DMS153 treated with DMSO at 0.1 percent for 48 hours (cell line): Measurements from ENCODE around the gene ERBB4.

Experiments
- DNase-seq: peaks from one replicate; lab custom pipeline; 2025; ENCODE audit not compliant: unreplicated experiment; lab: John Stamatoyannopoulos, UW

The ERBB4 gene

DNA sequence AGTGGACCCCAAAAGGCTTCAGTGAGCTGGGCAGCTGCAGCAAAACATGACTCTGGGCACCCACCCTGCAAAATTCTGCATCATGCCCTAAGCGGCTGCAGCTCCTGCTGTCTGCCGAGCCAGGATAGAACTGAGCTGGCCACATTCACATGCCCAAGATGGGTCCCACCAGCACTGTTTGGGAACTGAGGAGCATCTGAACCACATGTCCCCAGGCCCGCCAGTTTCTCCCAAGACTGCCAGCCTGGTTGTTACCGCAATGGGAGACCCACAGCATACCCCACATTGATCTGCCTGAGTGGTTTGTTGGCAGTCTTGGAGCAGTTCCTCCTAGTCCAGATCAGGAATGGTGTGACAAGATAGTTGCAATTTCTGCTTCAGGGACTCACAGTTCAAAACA is 1035.4 kb downstream of the ERBB4 start:
- DNase-seq: no peak

DNA sequence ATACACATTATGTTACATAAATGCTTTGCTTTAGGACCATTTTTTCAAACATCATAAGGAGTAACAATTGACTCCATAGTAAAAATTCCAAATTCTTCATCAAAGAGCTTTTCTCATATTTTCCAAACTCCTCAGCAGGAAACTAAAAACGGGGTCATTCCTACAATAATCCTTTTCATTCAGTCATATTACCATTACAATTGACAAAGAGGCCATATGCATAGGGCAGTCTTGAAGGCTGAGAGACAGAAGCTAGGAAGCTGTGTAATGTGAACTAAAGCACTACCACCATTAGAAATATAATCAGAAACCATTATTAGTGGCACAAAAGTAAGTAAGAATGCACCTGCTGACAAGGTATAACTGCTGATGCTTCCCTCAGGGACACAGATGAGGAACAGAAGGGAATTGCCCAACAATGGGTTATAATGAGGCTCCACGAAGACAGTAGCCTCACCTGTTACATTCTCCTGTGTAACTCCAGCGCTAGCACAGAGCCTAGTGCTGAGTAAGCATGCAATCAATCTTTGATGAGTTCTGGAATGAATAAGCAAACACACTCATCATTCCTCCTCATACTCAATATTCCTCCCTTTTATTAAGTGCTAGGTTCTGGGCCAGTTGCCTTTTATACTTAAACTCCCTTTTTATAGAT is 1039.9 kb downstream of the ERBB4 start:
- DNase-seq: no peak

DNA sequence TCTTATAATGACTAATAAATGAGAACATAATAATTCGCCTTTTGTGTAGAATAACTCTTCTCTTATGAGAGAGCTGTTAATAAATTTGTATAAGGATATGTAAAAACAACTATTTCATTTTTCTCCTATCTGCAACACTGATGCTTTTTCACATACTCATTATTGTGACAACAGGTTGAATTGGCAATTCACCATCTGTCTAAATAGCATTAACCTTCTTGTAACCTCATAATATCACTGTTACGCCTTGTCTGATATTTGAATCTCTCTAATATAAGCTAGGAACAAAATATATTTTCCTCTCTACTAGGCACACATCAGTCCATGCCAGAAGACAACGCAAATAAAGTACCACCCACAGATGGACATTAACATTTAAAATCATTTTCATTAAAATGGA is 1043.3 kb downstream of the ERBB4 start:
- no peak for DNase-seq

DNA sequence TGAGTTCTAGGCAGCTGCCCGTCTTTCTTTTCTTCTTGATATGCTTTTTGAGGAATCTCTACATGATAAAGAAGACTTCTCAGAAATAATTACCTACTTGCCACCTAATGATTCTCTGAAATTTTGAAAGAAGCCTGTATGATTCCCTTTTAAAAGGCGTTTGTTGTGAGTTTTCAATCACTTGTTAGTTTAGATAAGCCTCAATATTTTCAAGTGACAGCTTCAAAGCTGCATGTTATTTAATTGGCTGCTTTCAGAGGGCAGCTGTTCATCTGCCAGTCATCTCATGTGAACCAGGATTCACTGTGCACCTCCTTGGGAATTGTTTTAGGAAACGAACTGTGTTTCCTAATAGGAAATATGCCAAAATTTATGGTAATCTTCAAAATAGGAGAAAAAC is 1044.1 kb downstream of the ERBB4 start:
- DNase-seq: no peak

DNA sequence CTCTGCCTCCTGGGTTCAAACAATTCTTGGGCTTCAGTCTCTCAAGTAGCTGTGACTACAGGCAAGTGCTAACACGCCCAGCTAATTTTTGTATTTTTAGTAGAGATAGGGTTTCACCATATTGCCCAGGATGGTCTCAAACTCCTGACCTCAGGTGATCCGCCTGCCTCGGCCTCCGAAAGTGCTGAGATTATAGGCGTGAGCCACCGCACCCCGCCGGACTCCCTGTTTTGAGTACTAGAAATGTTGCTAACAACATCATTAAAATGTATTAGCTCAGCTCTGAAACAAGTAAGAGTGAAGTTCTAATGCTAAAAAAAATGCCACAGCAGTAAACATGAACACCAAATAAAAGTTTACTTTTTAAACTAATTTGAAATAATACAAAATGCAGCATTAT is 1044.5 kb downstream of the ERBB4 start:
- DNase-seq: no peak

DNA sequence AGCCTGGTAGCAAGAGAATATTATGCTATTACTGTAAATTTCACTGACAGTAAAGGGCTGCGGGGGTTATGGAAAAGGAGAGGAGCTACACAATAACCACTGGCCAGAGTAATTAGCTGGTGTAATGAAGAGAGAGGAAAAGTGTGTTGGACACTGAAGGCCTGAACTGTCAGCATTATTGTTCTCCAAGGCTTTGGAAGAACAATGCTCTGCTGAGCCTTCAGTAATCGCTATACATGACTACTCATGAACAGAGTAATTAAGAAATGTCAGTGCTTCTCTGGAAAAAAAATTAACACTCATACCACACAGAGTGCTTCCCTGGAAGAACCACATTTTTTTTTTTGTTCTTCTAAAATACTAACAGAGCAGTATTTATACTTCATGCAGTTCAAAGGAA is 1050.9 kb downstream of the ERBB4 start:
- no peak for DNase-seq

DNA sequence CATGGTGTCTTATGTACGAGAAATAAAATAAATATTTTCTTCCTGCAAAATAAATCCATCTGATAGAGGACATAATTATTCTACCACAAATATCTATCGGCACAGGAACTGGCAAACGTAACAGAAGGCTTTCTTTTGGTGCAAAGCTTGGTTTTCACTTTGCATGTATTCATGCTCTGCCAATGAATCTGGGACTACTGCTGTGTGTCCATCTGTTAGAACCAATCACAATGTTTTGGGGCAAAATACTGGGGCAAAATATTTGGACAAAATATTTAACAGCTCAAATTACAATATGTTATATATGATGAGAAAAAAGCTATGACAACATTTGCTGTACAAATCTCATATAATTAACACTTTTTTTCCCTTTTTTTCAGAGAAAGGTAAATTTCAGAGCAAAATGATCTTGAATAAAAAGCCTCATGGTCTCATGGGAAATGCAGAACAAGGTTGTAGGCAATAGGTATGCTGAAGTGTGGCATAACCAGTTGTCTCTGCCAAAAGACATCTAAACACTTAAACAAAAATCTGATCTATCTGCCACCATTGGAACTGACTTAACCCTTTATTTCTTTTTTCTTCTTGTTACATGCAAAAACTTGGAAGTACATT is 1059.0 kb downstream of the ERBB4 start:
- DNase-seq: no peak

DNA sequence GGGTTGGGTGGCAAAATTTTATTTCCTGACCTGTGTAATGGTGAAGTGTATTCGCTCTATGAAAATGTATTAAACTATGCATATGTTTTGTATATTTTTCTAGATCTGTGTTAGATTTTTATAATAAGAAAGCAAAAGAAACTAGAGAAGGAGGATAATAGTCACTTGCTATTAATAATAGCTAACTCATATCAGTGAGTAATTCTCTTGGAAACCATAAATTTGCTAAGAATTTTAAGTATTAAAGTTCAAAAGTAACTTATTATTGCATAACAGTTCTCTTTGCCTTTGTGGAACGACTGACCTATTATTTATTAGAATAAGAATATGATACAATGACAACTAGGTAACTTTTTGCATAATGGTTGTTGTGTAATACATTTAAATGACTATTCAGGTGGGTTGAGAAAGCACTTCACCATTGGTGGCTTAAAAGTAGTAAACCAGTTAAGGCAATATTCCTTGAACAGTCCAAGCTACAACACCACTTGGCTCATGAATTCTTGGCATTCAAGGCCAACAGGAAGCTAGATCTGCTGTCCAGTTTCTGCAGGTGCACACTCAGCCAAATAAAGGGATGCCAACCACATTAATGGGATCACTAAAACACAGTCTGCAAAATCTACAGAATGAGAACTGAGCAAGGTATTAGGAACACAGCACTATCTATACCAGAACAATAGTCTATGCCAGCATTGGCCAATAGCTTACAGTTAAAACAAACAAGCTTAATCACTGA is 1060.9 kb downstream of the ERBB4 start:
- no peak for DNase-seq

DNA sequence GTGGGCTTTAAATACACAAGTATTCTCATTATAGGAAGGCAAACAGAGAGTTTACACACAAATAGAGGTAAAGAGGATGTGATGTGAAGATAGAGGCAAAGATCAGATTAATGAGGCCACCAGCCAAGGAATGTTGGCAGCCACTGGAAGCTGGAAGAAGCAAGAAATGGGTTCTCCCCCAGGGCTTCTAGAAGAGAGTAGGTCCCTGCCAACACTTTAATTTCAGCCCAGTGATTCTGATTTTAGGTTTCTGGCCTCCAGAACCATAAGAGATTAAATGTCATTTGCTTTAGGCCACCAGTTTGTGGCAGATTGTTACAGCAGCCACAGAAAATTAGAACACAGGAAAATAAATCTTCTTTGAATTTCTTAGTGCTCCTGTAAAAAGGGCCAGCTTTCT is 1065.5 kb downstream of the ERBB4 start:
- DNase-seq: no peak

DNA sequence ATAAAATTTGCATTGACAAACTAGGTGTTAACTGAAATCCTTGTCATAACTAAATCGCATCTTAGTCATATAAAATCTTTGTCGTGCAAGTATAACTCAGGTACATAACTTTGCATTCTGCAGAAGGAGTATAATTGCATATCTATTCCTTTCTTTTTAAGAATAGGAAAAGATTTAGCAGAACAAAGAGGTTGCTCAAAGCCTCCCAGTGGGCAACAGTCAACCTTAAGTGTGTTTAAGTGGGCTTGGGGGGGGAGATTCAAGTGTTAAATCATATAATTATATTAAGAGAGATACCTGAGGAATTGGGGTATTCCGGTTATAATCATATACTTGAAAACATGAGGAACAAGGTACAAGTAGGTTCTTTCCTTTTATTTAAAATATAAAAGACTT is 1068.9 kb downstream of the ERBB4 start:
- no peak for DNase-seq

DNA sequence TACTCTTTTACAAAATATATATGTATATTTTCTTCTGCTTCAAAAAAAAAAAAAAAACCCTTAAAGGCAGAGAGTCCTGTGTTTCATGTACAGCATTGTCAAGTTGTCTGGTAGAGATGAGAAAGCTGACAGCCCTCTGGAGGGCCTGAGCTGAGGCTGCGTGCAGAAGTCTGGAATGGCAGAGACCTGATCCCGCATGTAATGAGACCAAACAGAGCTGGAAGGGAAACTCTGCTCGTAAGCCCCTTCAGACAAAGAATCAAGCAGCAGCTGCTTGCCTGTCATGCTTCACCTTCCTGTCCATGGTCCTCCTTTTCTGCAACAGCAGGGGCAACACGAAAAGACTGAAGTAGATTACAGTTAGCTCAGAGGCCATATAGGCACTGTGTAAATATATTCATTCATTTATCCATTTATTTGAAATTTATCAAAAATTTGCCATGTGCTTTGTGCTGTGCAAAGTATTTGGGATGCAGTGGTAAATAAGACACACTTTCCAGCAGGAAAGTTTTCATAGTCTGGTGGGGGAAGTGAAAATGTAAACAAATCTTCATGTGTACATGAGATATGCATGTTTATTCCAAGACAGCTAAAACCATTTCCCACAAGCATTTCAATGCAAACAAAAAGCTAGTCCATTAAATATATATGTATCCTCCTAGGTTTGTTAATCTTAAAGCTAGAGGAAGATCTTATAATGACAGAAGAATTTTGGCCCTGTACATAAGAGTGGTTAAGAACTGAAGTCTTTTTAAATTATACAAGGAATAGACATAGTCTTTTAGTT is 1069.5 kb downstream of the ERBB4 start:
- no peak for DNase-seq

DNA sequence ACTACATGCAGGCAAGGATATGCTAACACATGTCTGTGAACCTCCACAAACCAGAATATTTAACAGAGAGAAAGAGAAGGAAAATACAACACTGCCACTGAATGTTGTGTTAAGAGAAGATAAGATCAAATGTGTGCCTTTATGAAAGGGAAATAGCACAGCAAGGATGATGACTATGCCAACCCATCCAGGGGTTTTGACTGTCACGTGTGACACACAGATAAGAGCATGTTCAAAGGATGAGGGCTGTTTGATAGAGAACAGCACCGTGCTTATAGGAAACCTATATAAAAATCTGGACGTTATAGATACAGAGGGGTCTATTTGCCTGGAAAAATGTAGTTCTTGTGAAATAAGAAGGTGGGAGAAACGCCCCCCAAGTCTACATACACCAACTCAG is 1070.4 kb downstream of the ERBB4 start:
- DNase-seq: no peak

DNA sequence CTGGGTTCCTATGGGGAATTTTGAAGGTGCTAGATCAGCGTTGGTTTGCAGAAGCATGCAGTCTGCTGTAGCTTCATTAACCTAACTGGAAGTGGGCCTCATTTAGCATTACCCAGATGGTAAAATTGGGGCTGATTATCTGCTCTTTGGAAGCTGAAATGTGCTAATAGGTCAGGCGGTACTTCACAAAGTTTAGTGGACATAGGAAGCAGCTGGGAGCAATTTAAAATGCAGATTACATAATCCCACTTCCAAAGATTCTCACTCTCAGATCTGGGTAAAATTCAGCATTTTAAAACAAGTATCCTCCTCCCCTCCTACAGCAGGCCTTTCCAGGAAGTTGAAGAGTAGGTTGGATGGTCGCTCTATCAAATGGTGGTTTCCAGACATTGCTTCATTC is 1075.2 kb downstream of the ERBB4 start:
- no peak for DNase-seq

DNA sequence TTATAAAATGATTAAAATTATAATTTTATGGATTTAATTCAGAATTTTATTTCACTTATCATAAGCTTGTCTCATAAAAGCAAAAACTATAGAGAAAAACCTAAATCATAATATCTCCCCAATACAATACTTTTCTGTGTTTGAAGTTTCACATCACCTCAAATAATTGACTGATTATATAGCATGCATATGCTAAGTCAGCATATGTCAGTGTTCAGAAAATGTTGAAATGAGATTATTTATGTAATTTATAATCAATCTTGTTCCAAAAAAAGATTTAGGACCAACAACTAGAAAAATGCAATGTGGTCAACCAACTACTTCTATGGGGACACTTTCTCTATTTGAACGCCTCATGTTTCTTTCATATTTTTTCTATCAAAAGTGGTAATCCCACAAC is 1079.6 kb downstream of the ERBB4 start:
- DNase-seq: no peak

DNA sequence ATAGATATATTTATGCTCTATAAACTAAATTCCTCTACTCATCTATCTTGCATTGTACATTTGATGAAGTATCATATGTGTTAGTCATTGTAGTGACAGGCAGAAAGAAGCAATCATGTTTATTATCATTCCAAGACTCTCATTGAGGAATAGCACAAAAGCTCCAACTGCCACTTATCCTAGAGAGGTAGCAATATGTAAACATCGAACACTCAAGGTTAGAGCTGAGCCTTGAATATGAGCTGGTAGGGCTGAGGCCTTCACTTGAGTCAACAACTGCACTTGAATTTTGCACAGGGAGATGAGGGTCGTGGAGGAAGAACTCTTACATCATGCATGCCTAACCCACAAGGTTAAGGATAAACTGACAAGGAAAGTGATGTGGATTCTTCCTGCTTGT is 1081.3 kb downstream of the ERBB4 start:
- DNase-seq: no peak

DNA sequence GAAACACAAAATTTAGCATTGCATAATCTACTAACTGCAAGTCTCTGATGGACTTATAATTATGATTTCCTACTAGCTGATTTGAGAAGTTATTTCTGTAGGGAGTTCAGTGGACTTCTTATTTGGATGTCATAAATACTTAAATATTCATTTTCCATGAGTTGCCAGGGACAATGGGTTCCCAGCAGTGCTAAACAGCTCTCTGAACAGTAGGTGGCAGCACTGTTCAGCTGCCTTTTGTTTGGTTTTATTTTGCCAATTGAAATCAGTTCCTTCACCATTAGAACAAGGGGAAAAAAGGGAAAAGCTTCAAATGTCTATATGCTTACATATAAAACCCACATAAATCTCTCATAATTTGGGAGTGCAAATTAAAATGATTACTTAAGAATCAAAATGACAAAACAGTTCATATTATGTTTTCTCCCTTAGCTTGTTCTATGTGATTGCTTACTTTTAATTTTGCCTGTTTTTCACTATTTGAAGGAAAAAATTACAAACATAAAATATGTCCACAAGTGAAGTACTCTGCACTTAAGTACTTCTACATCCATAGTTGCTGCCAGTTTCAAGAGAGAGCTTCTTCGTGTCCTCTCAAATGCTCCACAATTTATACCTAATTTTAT is 1083.3 kb downstream of the ERBB4 start:
- peak; percentile 26 for DNase-seq

DNA sequence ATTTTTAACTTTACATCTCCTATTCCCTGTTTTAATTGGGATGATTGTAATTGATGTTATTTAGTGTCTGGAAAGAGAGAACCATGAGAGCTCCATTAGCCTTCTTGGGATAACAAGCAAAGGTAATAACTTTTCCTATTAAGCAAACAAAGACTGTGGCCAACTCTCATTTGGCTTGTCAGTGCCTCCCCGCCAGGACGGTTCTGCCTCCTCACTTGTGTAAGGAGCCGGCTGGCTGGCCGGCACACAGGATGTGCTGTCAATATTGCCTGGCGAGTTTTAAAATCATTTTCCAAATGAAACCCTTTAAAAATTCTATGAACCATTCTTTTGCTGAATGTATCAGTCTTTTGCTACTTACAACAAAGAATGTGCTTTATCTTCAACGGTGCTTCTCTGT is 1083.9 kb downstream of the ERBB4 start:
- no peak for DNase-seq

DNA sequence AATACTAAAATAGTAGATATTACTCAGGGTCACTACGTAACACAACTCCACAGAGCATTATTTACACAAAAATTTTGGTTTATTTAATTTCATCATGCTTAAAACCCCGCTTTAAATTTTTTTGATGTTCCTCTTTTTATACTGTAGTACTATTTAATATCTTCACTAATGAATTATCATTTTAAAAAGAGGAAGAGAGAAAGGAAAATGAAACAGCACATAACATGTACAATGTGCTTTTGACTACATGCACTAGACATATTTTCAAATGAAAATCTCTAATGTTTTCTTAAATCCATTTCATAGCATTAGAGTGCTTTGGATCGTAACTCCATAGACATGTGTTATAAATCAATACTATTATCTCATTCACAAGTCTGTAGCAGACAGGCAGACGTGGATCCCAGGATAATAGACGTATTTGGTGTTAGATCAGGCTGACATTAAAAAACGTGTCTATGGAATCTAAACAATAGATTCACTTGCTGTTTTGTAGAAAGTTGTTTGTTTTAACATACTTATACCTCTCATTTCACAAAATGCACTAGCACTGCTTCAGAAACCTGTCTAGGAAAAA is 1085.2 kb downstream of the ERBB4 start:
- no peak for DNase-seq

DNA sequence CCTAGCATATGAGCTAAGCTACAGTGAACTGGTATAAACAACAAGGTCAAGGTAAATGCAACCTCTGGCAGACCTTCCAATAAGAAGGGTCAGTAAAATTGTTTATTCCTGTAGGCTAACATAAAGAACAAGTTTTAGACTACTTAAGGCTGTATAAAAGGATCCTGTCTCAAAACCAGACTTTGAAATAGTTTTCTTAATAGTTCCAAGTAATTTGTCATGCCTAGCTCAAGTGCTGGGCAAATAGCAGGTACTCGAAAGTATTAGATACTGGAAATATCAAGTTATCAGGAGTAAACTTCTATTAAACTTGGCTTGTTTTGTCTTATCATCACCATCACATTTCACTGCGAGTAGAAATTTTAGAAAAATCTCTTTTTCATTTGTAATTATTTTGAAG is 1087.0 kb downstream of the ERBB4 start:
- DNase-seq: no peak

DNA sequence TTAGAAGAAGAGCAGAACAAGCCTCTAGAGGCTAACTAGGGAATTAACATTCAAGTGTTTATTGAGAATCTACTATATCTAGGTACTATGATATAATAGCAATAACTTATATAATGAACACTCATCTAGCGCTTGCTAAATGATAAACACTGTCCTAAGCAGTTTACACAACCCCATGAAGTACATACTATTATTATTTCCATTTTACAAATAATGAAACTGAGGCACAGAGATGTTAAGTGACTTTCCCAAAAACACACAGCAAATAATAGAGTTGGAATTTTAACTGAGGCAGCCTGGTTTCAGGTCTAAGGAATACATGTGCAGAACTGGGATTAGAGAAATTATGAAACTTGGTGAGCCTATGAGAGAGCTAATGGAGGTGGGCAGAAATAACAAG is 1088.8 kb downstream of the ERBB4 start:
- DNase-seq: no peak

DNA sequence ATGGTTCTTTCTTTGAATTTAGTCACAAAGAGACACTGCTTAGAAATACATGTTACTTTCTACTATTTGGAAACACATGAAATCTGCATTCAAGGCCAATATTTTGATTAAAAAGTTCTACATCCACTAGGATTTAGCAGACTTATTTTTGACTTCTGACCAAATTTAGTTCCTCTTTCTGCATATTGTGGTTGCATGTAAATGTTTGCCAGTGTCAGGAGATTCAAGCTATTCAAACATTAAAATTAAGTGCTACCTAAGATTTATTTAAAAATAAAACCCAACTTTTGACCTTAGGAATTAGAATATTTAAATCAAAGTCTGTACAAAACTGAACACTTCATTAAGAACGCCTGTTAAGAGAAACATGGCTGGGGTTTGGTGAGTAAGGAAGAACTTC is 1091.1 kb downstream of the ERBB4 start:
- DNase-seq: no peak
